Endodermal cell (in vitro differentiated cells): ENCODE measurements around the gene ZBTB17. TPM values are rescaled to one million over a fixed set of nuclear protein-coding genes. Genes with fewer than 3 reads are reported as not detected.

Source experiments
- DNase-seq: peaks from one replicate; pipeline ENCODE4 v3.0.0-alpha.2; 2017
- H3K27ac ChIP-seq: 2 replicates; pipeline ENCODE4 v1.5.1; 2013; ENCODE audit warnings: mild to moderate bottlenecking, low read depth, low read length, moderate library complexity
- H3K27me3 ChIP-seq: 2 replicates; pipeline ENCODE4 v1.6.1; 2013; ENCODE audit warnings: mild to moderate bottlenecking, low read length, moderate library complexity; ENCODE audit not compliant: insufficient read depth, control insufficient read depth, poor library complexity, severe bottlenecking
- H3K36me3 ChIP-seq: 2 replicates; pipeline ENCODE4 v1.7.0; 2013; ENCODE audit warnings: mild to moderate bottlenecking, low read length, moderate library complexity; ENCODE audit not compliant: control insufficient read depth, insufficient read depth
- H3K4me1 ChIP-seq: one replicate; pipeline ENCODE4 v1.7.0; 2013; ENCODE audit warnings: low read length; ENCODE audit not compliant: control insufficient read depth, insufficient read depth
- H3K4me3 ChIP-seq: 2 replicates; pipeline ENCODE4 v1.5.1; 2013; ENCODE audit warnings: mild to moderate bottlenecking, low read length, moderate library complexity
- H3K9ac ChIP-seq: 2 replicates; pipeline ENCODE4 v1.6.1; 2013; ENCODE audit warnings: mild to moderate bottlenecking, low read length, moderate library complexity; ENCODE audit not compliant: poor library complexity, severe bottlenecking; ENCODE audit errors: extremely low read depth
- H3K9me3 ChIP-seq: 2 replicates; pipeline ENCODE4 v1.6.1; 2013; ENCODE audit warnings: mild to moderate bottlenecking, low read length, moderate library complexity; ENCODE audit not compliant: control insufficient read depth
- H3K27ac Mint-ChIP-seq: 2 replicates; pipeline ENCODE4 v1.8.0; 2020; ENCODE audit warnings: mixed read lengths
- H3K27me3 Mint-ChIP-seq: 2 replicates; pipeline ENCODE4 v1.8.0; 2021; ENCODE audit warnings: mild to moderate bottlenecking, mixed read lengths; ENCODE audit not compliant: insufficient read depth
- H3K36me3 Mint-ChIP-seq: 2 replicates; pipeline ENCODE4 v1.8.0; 2020; ENCODE audit warnings: low read depth, mixed read lengths
- H3K4me1 Mint-ChIP-seq: 2 replicates; pipeline ENCODE4 v1.8.0; 2020; ENCODE audit warnings: mixed read lengths
- H3K4me3 Mint-ChIP-seq: 2 replicates; pipeline ENCODE4 v1.8.0; 2020; ENCODE audit warnings: mild to moderate bottlenecking, moderate library complexity, mixed read lengths
- H3K9me3 Mint-ChIP-seq: 2 replicates; pipeline ENCODE4 v1.8.0; 2020; ENCODE audit warnings: mild to moderate bottlenecking, mixed read lengths
- WGBS, 2 experiments: methylation state at CpG; one replicate each; pipeline versions ENCODE4 v1.1.5 to v1.1.7; 2013; ENCODE audit warnings: missing lambda C conversion rate in 2 of 2, mixed read lengths in 1 of 2; ENCODE audit not compliant: insufficient coverage in 1 of 2, insufficient read length in 1 of 2; 5-methylcytosine and 5-hydroxymethylcytosine counted together
- total RNA-seq, 2 donors: library from RNA; stranded (reverse); fragmentation: NEBNext Ultra II Directional in 1 of 2; extraction: Animal tissue kit (Norgen Biotek cat#: 25700) in 1 of 2; gene quantifications; 2 replicates in 1 of 2; 3 replicates in 1 of 2; pipeline ENCODE4 v1.2.1, GENCODE V29; 2021
- TF ChIP-seq, protein P1 (sequence below): fragments of 200-600 bp; sonication (generic); conservative IDR thresholded peaks from 2 replicates; pipeline ENCODE4 v1.5.0; 2021; ENCODE audit warnings: antibody characterized with exemption, mild to moderate bottlenecking

Gene ZBTB17
- total RNA-seq, 2 donors from 2014 or later = 28.0 to 31.7 TPM

DNA sequence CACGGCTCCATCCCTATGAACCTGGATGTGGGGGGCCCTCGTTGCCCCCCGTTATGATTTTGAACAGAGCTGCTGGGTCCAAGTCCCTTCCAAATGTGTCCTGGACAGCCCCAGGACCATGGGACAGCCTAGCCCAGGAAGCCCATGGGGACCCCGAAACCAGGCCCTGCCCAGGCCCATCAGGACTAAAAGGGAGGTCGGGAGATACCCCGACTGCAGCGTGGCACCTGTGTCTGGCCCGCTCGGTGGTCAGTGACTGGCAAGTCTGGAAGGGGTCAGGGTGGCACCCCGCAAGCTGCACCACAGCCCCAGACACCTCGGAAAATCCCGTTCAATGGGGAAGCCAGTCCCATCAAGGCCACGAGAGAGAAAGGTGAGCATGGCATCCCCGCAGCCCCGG, 17.8 kb upstream of the ZBTB17 start:
- H3K4me1 Mint-ChIP-seq = no peaks in the 10 kb centered on the region
- no peaks in the 10 kb centered on the region for H3K36me3 ChIP-seq
- no peaks in the 10 kb centered on the region for H3K4me1 ChIP-seq
- no peak for DNase-seq
- no peaks in the 10 kb centered on the region for H3K9me3 Mint-ChIP-seq
- H3K27ac Mint-ChIP-seq = no peak overlapping the region
- no peak overlapping the region for H3K4me3 ChIP-seq
- peaks cover 7% of the 10 kb centered on the region for H3K27me3 Mint-ChIP-seq
- no peak overlapping the region for H3K4me3 Mint-ChIP-seq
- WGBS, 2 experiments = 92 to 93% methylated on average over 10 to 15 of the region's 15 CpGs
- H3K27ac ChIP-seq = no peak overlapping the region
- H3K9ac ChIP-seq = no peak overlapping the region
- no peaks in the 10 kb centered on the region for H3K27me3 ChIP-seq
- TF ChIP-seq, protein P1, sequence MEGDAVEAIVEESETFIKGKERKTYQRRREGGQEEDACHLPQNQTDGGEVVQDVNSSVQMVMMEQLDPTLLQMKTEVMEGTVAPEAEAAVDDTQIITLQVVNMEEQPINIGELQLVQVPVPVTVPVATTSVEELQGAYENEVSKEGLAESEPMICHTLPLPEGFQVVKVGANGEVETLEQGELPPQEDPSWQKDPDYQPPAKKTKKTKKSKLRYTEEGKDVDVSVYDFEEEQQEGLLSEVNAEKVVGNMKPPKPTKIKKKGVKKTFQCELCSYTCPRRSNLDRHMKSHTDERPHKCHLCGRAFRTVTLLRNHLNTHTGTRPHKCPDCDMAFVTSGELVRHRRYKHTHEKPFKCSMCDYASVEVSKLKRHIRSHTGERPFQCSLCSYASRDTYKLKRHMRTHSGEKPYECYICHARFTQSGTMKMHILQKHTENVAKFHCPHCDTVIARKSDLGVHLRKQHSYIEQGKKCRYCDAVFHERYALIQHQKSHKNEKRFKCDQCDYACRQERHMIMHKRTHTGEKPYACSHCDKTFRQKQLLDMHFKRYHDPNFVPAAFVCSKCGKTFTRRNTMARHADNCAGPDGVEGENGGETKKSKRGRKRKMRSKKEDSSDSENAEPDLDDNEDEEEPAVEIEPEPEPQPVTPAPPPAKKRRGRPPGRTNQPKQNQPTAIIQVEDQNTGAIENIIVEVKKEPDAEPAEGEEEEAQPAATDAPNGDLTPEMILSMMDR = no peak
- no peaks in the 10 kb centered on the region for H3K36me3 Mint-ChIP-seq
- no peaks in the 10 kb centered on the region for H3K9me3 ChIP-seq

DNA sequence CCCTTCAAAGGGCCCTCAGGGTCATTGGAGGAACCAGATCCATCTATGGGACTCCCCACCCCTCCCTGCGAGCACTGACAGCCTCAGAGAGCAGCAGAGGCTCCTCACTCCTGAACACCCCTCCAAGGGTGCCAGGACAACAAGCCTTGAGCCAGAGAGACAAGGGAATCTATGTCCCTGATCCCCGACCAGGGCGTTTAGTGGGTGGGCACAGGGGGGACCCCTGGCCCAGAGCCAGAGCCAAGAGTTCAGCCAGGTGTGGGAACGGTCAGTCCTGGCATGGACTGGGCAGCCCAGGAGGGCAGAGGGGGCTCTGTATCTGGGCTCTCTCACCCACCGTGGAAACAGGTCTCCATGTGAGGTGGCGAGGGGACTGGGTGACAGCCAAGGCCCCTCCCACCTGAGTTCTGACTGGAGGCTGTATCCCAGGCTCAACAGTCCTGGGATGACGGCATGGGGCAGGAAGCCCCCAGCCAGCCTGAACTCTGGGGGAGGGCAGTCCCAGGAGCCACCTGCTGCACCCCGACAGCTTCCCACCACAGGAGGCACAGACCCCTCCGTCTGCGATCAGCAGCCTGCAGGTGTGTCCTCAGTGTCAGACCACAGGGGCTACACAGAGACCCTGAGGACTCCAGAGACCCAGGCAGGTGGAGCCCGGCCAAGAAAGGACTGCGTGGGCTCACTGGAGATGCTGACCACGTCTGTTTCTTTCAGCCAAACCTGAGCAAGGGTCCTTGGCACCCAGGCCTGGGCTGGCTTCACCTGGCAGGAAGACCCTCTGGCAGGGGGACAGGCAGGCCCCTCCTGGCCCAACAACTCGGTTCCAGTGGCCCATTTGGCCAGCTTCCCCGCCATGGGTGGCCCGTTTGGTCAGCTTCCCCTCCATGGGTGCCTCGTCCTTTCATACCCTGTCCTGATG, 16.9 kb upstream of the ZBTB17 start:
- Mint-ChIP-seq H3K4me3 (no peak overlapping the region), H3K27ac (no peak overlapping the region), H3K36me3 (no peaks in the 10 kb centered on the region), H3K4me1 (no peaks in the 10 kb centered on the region), H3K27me3 (peaks cover 6% of the 10 kb centered on the region), H3K9me3 (no peaks in the 10 kb centered on the region)
- Histone ChIP-seq H3K9me3 (no peaks in the 10 kb centered on the region), H3K27me3 (no peaks in the 10 kb centered on the region), H3K9ac (no peak overlapping the region), H3K27ac (no peak overlapping the region), H3K36me3 (no peaks in the 10 kb centered on the region), H3K4me1 (no peaks in the 10 kb centered on the region), H3K4me3 (no peak overlapping the region)
- peak; percentile 31 for DNase-seq
- WGBS, 2 experiments = 91 to 95% methylated on average over 10 to 17 of the region's 17 CpGs
- TF ChIP-seq, protein P1 = no peak

DNA sequence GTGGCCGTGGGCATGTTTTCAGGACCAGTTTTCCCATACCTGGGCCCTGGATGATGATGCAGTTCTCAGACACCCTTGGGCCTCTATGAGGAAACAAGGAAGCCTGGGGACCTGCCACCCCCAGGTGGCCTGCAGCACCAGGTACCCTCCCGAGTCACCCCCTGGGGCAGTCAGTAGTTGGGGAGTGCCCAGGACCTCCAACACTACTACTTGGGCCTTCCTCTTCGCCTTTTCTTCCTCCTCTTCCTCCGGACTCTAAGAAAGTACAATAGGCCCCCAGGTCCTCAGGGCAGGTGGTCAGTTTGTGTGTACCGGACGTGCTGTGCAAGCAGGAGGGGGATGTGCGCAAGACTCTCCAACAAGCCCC, 16.3 kb upstream of the ZBTB17 start:
- H3K9me3 Mint-ChIP-seq = no peaks in the 10 kb centered on the region
- Histone ChIP-seq H3K9me3 (no peaks in the 10 kb centered on the region), H3K36me3 (no peaks in the 10 kb centered on the region), H3K27me3 (no peaks in the 10 kb centered on the region), H3K27ac (no peak overlapping the region), H3K4me1 (no peaks in the 10 kb centered on the region), H3K9ac (no peak overlapping the region), H3K4me3 (no peak overlapping the region)
- WGBS, 2 experiments = 92% methylated on average over 6 to 7 of the region's 7 CpGs
- peak; percentile 36 for DNase-seq
- no peaks in the 10 kb centered on the region for H3K36me3 Mint-ChIP-seq
- TF ChIP-seq, protein P1 = no peak
- H3K4me1 Mint-ChIP-seq = no peaks in the 10 kb centered on the region
- H3K27ac Mint-ChIP-seq = no peak overlapping the region
- peaks cover 2% of the 10 kb centered on the region for H3K27me3 Mint-ChIP-seq
- H3K4me3 Mint-ChIP-seq = no peak overlapping the region
